HG02623 (cell line): Measurements from ENCODE around the gene GINS2.

Source experiments
- ATAC-seq: cut with Tn5 transposase; IDR thresholded peaks from one replicate; pipeline ENCODE4 v1.9.1; 2021; ENCODE audit warnings: moderate library complexity; ENCODE audit not compliant: unreplicated experiment

Gene GINS2

GRCh38 chr16:85629853-85630252 is 58.9 kb downstream of the GINS2 start:
- no peak for ATAC-seq

GRCh38 chr16:85629326-85629725 is 59.4 kb downstream of the GINS2 start:
- ATAC-seq: no peak

- no peak for ATAC-seq
Measured at GRCh38 chr16:85628645-85629044, 60.1 kb downstream of the GINS2 start.

- no peak for ATAC-seq
Measured at GRCh38 chr16:85628265-85628556, 60.5 kb downstream of the GINS2 start.

GRCh38 chr16:85627526-85628264 is 61.1 kb downstream of the GINS2 start:
- ATAC-seq: no peak

- ATAC-seq: no peak
Measured at GRCh38 chr16:85627089-85627488, 61.7 kb downstream of the GINS2 start.
